ENCODE results near the gene ELMO1.
A peak's percentile ranks its signal among the peaks of the same experiment; 100 is the strongest.

Gene ELMO1, protein sequence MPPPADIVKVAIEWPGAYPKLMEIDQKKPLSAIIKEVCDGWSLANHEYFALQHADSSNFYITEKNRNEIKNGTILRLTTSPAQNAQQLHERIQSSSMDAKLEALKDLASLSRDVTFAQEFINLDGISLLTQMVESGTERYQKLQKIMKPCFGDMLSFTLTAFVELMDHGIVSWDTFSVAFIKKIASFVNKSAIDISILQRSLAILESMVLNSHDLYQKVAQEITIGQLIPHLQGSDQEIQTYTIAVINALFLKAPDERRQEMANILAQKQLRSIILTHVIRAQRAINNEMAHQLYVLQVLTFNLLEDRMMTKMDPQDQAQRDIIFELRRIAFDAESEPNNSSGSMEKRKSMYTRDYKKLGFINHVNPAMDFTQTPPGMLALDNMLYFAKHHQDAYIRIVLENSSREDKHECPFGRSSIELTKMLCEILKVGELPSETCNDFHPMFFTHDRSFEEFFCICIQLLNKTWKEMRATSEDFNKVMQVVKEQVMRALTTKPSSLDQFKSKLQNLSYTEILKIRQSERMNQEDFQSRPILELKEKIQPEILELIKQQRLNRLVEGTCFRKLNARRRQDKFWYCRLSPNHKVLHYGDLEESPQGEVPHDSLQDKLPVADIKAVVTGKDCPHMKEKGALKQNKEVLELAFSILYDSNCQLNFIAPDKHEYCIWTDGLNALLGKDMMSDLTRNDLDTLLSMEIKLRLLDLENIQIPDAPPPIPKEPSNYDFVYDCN

GRCh38 chr7:37448636-37449361, at the start of gene ELMO1:
Gene ELMO1 (minus strand): TSS chr7:37448864. CDS start chr7:37342690, 106,174 bp downstream.
- TF ChIP-seq CTCF (IDR thresholded peaks at IDR 0.05; ENCODE audit: low read depth, low read length) (peak; percentile 29), MAX (IDR thresholded peaks at IDR 0.05; ENCODE audit: low read depth, low read length) (no peak; the same call in none of the 2 replicates), MYC (IDR thresholded peaks at IDR 0.05; ENCODE audit: low read depth, low read length) (peak; percentile 22), POLR2A (IDR thresholded peaks at IDR 0.05; ENCODE audit: extremely low read depth, insufficient read length) (peak; percentile 56)
- peak within 1 kb of the TSS; percentile 62 for H3K4me3 ChIP-seq (ENCODE audit: low read depth, low read length)
- DNase-seq (ENCODE audit: low read depth), result peak; percentile 98

DNA sequence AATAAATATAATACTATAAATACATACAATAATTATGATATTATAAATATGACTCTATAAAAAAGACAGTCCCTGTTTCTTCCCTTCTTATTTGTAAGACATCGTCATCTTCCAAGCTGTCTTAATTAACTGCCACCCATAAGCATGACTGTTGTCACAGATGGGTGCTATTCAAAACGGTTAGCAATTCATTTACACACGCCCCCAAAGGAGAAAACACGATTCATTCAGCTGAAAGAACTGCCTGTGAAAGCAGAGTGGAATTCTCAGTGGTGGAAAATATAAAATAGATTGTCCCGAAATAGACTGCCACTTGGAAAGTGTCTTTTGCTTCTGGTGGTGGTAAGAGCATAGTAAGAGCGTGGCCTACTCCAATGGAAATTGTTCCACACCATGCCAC, 48.9 kb upstream of the ELMO1 start:
- no peak overlapping the region for H3K4me3 ChIP-seq (ENCODE audit: low read depth, low read length)
- TF ChIP-seq CTCF (IDR thresholded peaks at IDR 0.05; ENCODE audit: low read depth, low read length) (no peak), MYC (IDR thresholded peaks at IDR 0.05; ENCODE audit: low read depth, low read length) (no peak), MAX (IDR thresholded peaks at IDR 0.05; ENCODE audit: low read depth, low read length) (no peak), POLR2A (IDR thresholded peaks at IDR 0.05; ENCODE audit: extremely low read depth, insufficient read length) (no peak)
- DNase-seq (ENCODE audit: low read depth), result no peak

DNA sequence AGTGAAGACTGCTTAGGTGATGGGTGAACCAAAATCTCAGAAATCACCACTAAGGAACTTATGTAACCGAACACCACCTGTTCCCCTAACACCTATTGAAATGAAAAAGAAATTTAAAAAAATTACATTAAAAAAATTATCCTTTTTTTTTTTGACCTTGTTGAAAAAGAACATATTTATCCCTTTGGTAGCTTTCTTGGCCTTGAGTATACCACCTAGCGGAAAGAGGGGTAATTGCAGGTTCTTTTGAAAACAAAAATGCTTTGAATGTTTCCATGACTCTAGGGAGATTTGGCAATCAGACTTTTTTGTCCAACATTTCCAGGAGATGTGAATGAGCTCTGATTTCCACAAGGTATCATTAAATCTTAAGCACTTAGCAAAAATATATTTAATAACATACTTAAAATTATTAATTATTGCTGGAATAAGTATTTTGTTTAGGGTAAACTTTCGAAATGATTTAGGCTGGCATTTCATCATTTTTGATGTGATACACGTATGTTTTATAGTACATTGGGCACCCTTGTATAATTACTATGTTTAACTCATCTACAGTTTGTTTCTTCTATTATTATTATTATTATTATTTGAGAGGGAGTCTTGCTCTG, 47.0 kb upstream of the ELMO1 start:
- DNase-seq (ENCODE audit: low read depth), result peak; percentile 58
- H3K4me3 ChIP-seq (ENCODE audit: low read depth, low read length), result no peak overlapping the region
- TF ChIP-seq MYC (IDR thresholded peaks at IDR 0.05; ENCODE audit: low read depth, low read length) (no peak), CTCF (IDR thresholded peaks at IDR 0.05; ENCODE audit: low read depth, low read length) (peak; percentile 86)

GRCh38 chr7:37494926-37495325, 46.3 kb upstream of the ELMO1 start:
- no peak overlapping the region for H3K4me3 ChIP-seq (ENCODE audit: low read depth, low read length)
- TF ChIP-seq CTCF (IDR thresholded peaks at IDR 0.05; ENCODE audit: low read depth, low read length), result no peak
- TF ChIP-seq POLR2A (IDR thresholded peaks at IDR 0.05; ENCODE audit: extremely low read depth, insufficient read length), result no peak
- no peak for TF ChIP-seq MYC (IDR thresholded peaks at IDR 0.05; ENCODE audit: low read depth, low read length)
- TF ChIP-seq MAX (IDR thresholded peaks at IDR 0.05; ENCODE audit: low read depth, low read length), result no peak
- DNase-seq (ENCODE audit: low read depth), result peak; percentile 62

- no peak overlapping the region for H3K4me3 ChIP-seq (ENCODE audit: low read depth, low read length)
- TF ChIP-seq CTCF (IDR thresholded peaks at IDR 0.05; ENCODE audit: low read depth, low read length) (no peak), POLR2A (IDR thresholded peaks at IDR 0.05; ENCODE audit: extremely low read depth, insufficient read length) (no peak), MAX (IDR thresholded peaks at IDR 0.05; ENCODE audit: low read depth, low read length) (no peak), MYC (IDR thresholded peaks at IDR 0.05; ENCODE audit: low read depth, low read length) (no peak)
Observed at GRCh38 chr7:37493810-37494209, 45.1 kb upstream of the ELMO1 start.

More at GRCh38 chr7:37493810-37494209, 45.1 kb upstream of the ELMO1 start:
- DNase-seq (ENCODE audit: low read depth), result no peak

All from NB4 (cell line).